ENCODE data around the gene LBP.
"Not testable (repeated sequence)": the region's sequence is repeated elsewhere in the genome, so short reads cannot be mapped to it uniquely, and the experiment has no call there.

LBP gene

DNA sequence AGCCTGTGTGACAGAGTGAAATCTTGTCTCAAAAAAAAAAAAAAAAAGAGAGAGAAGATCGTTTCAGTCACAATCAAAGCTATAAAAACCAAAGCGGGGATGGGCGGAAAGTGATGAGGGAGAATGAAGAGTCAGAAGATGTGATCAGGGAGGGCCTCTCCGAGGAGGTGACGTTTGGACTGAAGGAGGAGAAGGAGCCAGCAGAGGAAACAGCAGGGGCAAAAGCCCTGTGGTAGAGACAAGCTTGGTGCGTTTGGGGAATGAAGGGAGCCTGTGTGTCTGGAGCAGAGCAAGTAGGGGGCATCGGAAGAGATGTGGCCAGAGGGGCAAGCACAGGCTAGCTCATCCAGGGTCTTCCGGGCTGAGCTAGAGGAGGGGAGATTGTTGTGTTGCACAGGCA, 14.5 kb upstream of the LBP start:
- DNase-seq: no peak
- TF ChIP-seq POLR2A (IDR thresholded peaks at IDR 0.05; ENCODE audit: low read length): no peak
- TF ChIP-seq GATA1 (IDR thresholded peaks at IDR 0.05; ENCODE audit: low read depth, low read length): no peak

DNA sequence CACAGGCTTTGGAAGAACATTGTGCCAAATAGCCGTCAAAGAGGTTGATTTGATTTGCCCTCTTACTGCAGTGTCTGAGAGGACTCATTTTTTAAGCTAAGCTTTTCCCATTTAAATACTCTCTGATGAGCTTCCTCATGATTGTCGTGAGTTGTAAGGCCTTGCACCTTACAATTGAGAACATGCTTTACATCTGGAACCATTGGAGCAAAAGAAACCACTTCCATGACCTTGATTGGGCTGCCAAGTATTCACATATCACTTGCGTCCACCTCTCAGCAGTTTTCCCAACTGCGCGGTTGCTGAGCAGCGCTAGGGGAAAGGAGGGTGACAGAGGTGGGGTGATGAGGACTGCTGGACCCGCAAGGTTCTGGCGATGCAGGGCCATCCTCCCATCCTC, 12.3 kb upstream of the LBP start:
- no peak for DNase-seq
- TF ChIP-seq POLR2A (IDR thresholded peaks at IDR 0.05; ENCODE audit: low read length): no peak
- TF ChIP-seq GATA1 (IDR thresholded peaks at IDR 0.05; ENCODE audit: low read depth, low read length): no peak

DNA sequence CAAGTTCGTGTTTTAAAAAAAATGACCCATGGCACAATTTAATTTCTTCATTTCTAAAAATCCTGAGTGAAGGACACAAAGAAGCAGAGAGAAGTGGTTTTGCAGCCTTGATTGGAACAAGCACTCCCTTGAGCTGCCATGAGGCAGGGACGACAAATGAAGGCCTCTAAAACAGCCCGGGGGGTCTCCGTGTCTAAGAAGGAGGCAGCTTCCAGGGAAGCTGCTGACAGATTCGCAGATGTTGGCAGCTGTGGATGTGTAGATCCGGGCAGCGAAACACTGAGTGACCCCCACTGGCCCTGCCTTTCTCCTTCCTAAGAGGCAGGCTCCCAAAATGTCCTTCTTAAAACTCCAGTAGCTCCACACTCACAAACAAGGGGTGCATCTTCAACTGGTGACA, 9.6 kb upstream of the LBP start:
- TF ChIP-seq GATA1 (IDR thresholded peaks at IDR 0.05; ENCODE audit: low read depth, low read length): no peak
- no peak for TF ChIP-seq POLR2A (IDR thresholded peaks at IDR 0.05; ENCODE audit: low read length)
- DNase-seq: no peak

DNA sequence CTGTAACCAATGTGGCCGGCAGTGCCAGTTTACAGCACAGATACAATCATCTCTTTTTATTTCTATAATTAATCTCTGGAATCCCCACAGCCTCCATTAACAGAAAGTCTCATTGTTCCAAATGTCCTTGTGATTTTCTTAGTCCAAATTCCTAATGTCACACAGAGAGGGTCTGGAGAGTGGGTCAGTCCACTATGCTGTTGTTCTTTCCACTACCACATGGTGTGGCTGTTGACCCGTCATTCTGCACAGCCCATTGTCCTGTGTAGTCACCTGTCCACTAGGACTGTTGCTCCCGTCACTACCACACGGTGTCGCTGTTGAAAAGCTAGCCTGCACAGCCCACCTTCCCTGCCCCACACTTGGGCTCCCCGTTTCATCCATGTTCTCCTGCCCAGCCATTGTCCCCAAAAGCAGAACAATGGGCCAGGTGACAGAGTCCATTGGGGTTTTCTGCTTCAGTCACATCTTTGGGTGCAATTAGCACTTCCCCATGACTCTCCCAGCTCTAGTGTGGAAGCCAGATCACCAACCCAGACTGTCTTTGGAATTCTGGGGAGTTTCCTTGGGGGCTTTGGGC, 8.6 kb upstream of the LBP start:
- DNase-seq: peak; percentile 70 to 78
- TF ChIP-seq GATA1 (IDR thresholded peaks at IDR 0.05; ENCODE audit: low read depth, low read length): no peak
- no peak for TF ChIP-seq POLR2A (IDR thresholded peaks at IDR 0.05; ENCODE audit: low read length)

DNA sequence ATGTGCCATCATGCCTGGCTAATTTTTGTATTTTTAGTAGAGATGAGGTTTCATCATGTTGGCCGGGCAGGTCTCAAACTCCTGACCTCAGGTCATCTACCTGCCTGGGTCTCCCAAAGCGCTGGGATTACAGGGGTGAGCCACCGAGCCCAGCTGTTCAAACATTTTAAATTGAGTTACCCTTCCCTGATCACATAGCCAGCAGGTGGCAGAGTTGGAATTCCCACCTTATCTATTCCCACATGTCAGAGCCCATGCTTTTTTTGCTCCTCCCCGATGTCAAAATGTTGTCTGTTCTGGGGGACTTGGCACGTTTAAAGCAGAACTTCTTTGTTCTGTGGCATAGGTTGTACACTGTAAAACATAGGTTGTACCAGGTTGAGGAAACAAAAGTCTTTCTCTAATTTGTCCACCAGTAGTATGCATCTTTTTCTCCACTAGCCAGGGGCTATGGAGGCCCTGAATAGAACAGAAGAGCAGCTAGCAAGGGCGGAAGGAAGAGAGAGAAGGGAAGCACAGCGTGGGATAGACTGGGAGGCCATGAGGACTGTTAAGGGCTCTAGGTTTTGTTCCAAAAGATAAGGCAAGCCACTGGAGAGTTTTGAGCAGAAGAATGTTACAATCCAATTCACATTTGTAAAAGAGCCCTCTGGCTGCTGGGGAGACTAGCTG, 7.3 kb upstream of the LBP start:
- DNase-seq: no peak

DNA sequence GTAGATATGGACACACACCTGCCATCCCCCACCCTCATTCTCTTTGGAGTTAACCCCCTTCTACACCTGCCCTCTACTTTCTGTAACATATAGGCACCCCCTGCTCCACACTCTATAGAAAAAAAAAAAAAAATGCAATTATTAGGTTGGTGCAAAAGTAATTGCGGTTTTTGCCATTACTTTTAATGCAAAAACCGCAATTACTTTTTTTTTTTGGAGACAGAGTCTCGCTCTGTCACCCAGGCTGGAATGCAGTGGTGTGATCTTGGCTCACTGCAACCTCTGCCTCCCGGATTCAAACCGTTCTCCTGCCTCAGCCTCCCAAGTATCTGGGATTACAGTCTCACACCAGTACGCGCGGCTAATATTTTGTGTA, 6.8 kb upstream of the LBP start:
- DNase-seq: not testable (repeated sequence)

More for the DNA sequence above, 7.3 kb upstream of the LBP start:
- no peak for TF ChIP-seq POLR2A (IDR thresholded peaks at IDR 0.05; ENCODE audit: low read length)
- no peak for TF ChIP-seq GATA1 (IDR thresholded peaks at IDR 0.05; ENCODE audit: low read depth, low read length)

DNA sequence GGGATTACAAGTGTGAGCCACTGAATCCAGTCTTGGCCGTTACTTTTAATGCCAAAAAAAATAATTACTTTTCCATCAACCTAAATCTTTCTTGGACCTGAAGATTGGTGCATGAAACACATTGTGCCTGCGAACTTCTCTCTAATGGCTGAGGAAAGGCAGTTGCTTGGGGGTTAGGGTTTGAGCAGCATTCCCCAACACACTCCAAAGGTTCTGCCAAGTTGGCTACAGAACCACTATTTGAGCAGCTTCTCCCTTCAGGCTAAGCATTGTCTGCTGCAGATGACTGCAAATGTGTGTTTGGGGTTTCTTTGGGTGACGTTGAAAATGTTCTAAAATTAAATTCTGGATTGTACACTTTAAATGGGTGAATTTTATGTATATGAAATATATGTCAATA, 6.3 kb upstream of the LBP start:
- TF ChIP-seq POLR2A (IDR thresholded peaks at IDR 0.05; ENCODE audit: low read length) (no peak), GATA1 (IDR thresholded peaks at IDR 0.05; ENCODE audit: low read depth, low read length) (no peak)
- DNase-seq: no peak

DNA sequence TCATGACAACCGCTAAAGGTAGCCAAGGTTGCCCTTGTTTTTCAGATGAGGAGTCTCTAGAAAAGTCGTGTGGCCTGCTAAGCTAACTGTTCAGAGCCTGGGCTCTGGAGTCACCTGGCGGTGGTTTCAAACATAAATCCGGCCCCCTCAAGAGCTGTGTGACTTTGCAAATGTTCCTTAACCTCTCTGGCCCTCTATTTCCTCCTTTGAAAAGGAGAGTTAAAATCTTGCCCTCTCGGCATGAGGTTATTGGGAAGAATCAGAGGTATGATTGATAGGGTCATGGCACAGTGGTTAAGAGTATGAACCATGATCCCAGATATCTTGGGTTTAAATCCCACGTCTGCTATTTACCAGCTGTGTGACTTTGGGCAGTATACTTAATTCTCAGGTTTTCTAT, 5.6 kb upstream of the LBP start:
- DNase-seq: no peak
- TF ChIP-seq GATA1 (IDR thresholded peaks at IDR 0.05; ENCODE audit: low read depth, low read length) (no peak), POLR2A (IDR thresholded peaks at IDR 0.05; ENCODE audit: low read length) (no peak)

DNA sequence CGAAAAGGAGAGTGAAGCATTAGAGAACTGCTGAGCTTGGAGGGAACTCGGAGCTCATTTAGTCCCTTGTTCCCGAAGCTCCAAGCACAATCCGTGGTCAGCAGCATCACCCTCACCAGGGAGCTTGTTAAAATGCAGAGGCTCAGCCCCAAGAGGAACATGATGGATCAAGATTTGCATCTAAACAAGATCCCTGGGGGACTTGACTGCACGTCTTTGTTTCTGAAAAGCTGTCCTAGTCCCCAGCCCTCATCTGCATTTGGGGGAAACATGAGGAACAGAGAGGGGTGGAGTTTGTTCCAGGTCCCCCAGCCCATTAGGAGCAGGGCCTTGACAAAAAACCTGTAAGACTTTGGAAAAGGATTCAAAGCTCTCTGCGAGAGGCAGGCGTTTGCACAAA, 4.1 kb upstream of the LBP start:
- TF ChIP-seq POLR2A (IDR thresholded peaks at IDR 0.05; ENCODE audit: low read length) (no peak), GATA1 (IDR thresholded peaks at IDR 0.05; ENCODE audit: low read depth, low read length) (no peak)
- no peak for DNase-seq

DNA sequence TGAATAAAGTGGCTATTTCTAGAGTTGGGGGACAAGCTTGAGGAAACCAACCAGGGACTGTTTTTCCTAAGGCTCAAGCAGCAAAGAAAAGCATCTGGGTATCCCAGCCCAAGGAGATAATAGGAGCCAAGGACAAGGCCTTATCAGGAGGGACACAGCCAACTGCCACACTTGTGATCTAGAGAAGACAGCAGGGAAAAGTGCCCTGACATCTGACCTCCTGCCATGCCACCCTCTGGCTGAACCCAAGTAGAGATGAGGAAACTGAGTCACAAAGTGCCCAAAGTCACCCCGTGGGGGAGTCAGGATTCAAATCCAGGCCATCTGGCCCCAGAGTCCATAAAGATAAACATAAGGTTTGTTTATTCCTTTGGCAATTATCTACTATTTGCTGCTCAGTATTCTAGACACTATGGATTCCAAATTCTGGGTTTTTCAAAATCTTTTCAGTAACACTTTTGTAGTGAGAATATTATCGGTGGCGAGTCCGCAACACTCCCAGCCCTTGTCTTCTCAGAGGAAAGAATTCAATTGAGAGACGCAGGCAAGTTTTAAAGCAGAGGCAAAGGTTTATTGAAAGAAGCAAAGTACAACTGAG, 3.5 kb upstream of the LBP start:
- peak; percentile 22 to 72 for DNase-seq
- TF ChIP-seq POLR2A (IDR thresholded peaks at IDR 0.05; ENCODE audit: low read length) (no peak), GATA1 (IDR thresholded peaks at IDR 0.05; ENCODE audit: low read depth, low read length) (no peak)

DNA sequence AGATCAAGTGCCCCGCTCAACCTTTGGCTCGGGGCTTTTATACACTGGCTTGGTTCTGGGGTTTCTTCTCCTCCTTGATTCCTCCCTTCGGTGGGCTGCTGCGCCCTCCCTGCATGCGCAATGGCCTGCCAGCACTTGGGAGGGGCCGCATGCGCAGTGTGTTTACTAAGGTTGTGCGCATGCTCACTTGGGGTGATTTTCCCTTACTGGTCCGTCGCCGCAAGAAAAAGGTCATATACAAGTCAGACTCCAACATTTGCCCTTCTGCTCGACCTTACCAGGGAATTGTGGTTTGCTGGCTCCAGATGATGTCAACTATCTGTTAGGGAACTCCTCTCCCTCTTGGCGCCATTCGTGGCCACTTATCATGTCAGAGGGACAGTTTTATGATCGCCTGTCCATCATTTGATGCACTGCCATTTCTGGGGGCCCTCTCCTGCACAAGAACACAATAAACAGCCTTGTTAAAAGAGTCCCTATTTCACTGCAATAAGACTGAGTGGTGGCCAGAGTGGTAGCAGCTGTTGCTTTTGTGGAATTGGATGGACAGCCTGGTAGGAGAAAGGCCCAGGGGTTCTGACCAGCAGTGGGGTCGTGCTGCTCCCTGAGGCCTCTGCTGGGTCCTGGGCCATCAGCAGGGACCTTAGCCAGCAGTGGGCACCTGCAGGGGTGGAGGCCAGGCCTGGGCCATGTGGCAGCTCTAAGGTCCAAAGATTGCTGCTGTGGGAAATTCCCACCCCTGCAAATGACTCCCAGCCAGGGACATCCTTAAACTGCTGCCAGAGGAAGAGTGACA, 2.8 kb upstream of the LBP start:
- peak in 1 of 2 experiments; percentile 31 for DNase-seq
- TF ChIP-seq GATA1 (IDR thresholded peaks at IDR 0.05; ENCODE audit: low read depth, low read length) (no peak), POLR2A (IDR thresholded peaks at IDR 0.05; ENCODE audit: low read length) (no peak)

DNA sequence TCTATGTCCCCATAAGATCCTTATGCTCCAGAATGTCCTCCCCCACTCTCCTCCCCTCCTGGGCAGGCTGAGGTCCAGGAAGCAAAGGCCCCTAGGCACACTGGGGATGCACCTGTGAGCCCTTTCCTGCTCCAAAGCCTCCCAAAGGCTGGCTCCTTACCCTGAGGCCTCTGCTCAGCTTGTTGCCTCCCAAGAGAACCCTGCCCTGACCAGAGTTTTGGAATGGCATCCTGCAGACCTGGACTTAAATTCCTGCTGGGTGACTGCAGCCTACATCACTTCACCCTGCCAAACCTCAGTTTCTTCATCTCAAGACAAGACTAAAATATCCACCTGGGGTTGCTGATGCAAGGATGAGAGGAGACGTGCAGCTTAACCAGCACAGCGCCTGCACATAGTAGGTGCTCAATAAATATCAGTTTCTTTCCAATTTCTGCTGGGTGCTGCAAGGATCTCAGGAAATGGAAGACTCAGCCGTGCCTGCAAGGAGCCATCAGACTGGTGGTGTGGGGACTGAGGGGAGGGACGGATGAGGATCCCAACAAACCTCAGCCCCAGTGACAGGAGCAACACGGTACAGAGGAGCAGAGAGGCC, 2.1 kb upstream of the LBP start:
- DNase-seq: no peak
- TF ChIP-seq GATA1 (IDR thresholded peaks at IDR 0.05; ENCODE audit: low read depth, low read length): no peak
- no peak for TF ChIP-seq POLR2A (IDR thresholded peaks at IDR 0.05; ENCODE audit: low read length)

DNA sequence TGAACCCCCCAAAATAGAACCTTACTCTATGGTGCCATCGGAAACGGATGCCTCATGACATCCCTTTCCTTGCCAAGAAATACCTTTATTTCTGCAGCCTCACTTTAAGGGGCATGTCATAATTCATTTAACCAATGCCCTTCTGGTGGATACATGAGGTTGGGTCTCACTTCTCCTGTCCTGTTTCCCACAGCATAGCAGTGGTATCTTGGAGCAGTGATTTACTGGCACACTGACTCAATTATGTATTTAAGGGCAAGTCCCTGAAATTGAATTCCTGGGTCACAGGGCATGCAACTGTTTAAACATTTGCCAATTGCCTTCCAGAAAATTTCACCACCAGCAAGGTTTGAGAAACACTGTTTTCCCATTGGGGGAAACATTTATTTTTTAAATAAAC, 639 bp upstream of the LBP start:
- DNase-seq: no peak
- TF ChIP-seq POLR2A (IDR thresholded peaks at IDR 0.05; ENCODE audit: low read length) (no peak), GATA1 (IDR thresholded peaks at IDR 0.05; ENCODE audit: low read depth, low read length) (no peak)

DNA sequence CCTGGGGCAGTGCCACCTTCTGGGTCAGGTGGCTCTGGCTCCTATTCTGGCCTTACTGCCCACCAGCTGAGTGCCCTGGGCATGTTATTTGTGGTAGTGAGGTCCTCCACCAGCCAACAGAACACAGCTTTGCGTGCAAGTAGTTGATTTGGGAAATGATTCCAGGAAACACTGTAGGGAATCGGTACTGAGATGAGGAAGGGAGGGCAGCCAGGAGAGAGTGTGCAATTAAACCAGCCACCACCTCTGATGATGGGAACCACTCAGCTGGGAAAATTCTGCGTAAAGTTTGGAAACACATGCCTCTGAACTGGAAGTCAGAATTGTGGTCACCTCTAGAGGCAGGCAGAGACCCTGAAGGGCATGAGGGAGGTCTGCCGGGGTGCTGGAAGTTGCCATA, 459 bp downstream of the LBP start:
- TF ChIP-seq POLR2A (IDR thresholded peaks at IDR 0.05; ENCODE audit: low read length): no peak
- TF ChIP-seq GATA1 (IDR thresholded peaks at IDR 0.05; ENCODE audit: low read depth, low read length): no peak
- no peak for DNase-seq
